Fibroblast of skin of back (primary cell): Measurements from ENCODE around the gene BBS9.

ENCODE experiments used
- DNase-seq: peaks from one replicate; pipeline ENCODE4 v3.0.0-alpha.2; 2013

The BBS9 gene

DNA sequence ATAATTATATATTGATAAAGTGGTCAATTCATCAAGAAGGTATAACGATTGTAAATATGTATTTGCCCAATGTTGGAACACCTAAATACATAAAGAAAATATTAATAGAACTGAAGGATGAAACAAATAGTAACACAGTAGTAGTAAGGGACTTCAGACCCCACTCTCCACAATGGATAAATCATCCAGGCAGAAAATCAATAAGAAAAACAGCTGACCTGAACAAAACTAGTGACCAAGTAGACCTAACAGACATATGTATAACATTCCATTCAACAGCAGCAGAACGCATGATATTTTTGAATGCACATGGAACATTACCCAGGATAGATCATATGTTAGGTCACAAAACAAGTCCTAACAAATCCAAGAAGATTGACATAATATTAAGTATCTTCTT lies 489.9 kb downstream of the BBS9 start:
- DNase-seq: no peak

DNA sequence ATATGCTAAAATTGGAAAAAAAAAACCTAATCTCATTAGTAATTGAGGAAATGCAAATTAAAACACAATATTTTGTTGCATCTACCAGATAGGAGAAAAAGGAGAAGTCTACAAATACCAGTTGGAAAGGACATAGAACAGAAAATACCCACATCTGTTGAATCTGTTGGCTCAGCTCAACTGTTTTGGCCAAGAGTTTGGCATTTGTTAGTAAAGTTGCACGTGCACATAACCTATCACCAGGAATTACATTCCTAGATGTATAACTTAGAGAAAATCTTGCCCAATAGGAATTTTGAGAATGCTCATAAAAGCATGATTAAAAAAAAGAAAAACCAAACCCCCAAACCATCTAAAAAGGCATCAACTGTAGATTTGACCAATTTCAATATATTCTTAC lies 493.9 kb downstream of the BBS9 start:
- no peak for DNase-seq

DNA sequence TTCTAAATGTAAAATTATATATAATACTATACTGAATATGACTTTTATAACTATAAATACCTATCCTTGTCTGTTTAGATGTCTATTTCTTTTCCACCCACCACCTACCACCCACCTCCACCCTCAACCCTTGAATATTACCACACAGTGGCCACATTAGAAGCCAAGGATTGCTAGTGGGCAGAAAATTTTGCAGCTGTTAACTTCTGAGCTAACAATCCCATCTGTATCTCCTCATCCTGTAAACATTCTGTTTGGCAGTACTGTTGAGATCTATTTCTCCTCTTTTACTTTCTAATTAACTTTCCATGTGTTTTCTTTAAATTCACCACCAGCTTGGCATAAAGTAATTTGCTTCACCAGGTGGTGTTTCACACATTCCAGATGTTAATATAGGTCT lies 494.9 kb downstream of the BBS9 start:
- DNase-seq: no peak

DNA sequence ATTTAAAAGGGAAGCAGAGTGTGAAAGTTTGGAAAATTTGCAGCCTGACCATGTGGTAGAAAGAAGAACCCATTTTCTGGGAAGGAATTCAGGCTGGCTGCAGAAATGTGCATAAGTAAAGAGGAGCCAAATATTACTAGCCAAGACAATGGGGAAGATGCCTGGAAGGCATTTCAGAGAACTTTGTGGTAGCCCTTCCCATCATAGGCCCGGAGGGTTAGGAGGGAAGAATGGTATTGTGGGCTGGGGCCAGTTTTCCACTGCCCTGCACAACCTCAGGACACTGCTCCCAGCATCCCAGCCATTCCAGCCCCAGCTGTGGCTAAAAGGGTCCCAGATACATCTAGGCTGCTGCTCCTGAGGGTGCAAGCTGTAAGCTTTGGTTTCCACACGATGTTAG lies 497.5 kb downstream of the BBS9 start:
- no peak for DNase-seq

DNA sequence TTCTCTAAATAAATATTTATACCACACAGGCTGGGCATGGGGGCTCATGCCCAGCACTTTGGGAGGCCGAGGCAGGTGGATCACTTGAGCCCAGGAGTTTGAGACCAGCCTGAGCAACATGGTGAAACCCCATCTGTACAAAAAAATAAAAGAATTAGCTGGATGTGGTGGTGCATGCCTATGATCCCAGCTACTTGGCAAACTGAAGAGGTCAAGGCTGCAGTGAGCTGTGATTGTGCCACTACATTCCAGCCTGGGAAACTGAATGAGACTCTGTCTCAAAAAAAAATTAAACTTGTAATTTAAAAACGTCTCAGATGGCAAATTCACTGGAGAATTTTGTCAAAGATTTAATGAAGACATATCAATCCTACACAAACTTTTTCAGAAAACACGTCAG lies 498.4 kb downstream of the BBS9 start:
- no peak for DNase-seq

DNA sequence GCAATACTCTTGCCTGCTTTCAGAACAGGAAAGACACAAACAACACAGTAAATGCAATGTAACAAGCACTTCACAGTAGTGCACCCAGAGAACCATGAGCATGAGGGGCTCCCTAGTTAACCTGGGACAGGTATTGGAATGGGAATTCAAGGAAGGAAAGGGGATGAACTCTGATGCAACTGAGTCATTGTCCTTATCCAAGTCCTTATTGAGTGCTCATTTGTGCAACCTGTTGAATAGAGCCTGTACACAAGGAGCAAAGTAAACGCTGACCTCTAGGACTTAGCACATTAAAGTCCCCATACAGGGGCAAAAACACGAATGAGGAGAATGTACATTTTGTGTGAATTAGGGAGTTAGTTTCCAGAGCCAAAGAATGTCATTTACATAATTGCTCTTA lies 499.5 kb downstream of the BBS9 start:
- no peak for DNase-seq

DNA sequence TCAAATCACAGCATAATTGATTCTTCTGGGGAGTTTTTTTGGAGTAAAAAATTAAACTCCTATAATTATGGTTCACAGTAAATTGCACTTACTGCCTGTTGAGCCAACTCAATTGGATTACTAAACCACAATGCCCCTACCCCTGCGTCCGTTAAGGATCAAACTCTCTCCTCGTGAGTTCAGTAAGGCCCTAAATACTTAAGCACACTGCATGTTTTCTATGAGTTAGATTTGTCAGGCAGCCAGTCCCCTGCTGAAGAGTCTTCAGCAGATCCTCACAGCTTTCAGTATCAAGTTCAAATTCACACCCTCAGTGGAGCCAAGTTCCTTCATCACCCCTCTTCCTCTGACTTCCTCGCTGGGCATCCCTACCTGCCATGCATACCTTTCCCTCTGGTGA lies 501.0 kb downstream of the BBS9 start:
- no peak for DNase-seq

DNA sequence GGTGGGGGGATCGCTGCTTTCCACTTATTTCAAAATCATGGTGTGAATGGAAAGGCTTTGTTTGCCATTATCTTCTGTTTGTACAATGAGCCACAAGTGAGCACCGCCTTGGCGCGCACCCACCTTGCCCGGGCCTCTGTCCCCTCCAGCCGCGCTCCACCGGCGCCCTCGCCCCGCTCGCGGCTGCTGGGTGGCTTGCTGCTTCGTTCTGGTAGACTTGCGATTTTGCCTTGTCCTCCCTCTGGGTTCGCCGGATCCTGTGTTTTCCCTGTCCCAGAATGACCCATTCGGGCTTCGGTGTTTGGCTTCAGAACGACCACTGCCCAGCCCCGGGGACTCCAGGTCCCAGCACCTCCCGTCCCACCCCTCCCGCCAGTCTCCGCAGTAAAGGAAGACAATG lies 503.0 kb downstream of the BBS9 start:
- no peak for DNase-seq

DNA sequence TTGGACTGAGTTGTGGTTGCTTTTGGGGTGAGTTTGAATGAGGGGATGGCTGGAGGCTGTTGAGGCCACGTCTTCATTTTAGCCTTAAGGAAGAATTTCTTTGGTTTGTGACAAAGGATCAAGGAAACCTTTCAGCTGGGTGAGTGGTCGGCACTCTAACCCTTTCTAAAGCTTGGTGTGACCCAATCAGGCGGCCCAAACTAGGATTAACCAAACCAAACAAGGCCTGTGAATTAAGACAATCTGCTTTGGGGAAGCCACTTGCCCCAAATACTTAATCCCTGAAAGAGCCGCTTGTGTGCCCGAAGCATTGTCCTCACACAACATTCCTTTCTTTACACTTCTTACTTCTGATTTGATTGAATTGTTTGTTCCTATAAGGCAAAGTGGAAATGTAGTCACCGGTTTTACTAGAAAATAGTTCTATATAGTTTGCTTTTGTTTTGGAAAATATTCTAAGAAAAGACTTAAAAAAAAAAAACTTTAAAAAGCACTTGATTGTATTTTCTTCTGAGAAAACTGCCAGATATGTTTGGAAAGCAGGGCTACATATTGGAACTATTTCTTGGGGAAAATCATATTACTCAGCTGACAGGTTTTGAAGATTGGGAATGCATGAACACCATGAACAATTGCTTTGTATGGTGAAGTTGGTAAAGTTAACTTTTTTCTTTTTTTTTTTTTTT lies 503.6 kb downstream of the BBS9 start:
- DNase-seq: no peak

DNA sequence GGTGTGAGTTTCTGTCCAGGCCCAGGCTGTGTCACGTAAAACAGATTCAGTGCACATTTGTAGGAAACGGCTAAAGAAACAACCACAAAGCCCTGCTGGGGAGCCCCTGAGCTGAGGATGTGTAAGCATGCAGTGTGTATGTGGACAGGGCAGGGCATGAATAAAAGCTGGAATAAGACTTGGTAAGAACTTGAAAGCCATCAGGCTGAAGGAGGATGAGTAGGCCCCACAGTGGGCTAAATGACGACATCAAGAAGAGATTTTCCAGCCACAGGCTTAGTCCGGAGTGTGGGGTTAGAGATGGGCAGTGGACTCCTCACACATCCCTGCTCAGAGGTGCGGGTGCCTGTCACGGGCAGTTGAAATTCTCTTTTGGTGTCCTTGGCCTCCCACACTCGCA lies 505.2 kb downstream of the BBS9 start:
- DNase-seq: no peak

DNA sequence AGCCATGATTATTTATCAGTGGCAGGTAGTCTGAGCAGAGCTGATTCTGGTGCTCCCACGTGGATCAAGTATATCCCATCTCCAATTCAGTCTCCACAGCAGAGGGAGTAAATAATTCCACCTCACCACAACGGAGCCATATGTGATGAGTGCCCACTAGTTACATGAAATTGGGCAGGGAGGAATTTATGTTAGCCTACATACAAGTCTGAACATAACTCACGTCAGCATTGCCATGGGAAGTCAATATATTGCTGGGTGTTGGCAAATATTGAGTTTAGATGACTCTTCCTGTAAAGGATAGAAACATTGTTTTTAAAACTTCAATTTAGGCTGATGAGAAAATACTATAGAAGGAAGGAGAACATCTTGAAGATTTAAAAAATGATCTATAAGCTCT lies 507.0 kb downstream of the BBS9 start:
- no peak for DNase-seq

DNA sequence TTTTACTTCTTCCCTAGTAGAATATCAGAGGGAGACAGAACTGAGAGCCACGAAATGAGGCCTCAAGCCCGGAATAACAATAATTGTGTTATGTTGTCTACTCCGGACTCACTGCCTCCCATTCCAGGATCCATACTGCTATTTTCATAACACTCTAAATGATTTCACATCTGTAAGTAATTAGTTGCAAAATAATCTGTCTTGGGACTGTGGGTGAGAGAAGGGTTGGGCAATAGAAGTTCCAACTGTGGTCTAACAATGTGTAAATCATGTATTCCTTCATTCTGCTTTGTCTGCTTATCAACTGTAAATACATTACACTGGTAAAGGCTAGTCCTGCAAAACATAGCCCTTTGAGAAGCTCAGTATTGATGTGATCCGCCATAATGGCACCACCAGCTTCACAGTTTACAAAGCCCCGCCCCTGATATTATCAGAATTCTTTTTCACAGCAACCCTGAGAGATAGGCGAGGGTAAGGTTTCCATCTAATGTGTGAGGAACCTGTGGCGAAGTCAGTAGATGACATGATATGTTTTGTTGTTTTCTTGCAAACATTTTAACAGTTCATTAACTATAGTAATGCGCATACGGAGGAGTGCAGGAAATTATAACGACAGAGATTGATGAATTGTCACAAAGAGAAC lies 510.3 kb downstream of the BBS9 start:
- DNase-seq: peak; percentile 11

DNA sequence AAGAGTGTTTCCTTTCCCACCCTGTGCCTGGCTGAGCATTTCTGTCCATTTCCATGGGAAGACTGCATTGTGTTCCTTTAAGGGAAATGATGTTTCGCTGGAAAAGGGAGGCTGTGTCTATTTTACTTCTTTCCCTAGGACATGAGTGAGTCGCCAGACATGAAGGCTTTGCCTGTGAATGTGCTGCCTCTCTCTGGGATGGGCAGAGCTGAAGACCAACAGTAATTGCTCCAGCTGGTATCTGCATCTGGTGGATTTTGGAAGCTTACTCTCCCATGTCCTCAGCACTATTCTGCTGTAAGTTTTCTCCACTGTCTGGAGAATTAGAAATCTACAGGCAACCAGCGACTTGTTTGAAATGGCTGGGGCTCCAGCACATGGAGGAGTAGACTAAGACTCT lies 511.4 kb downstream of the BBS9 start:
- DNase-seq: peak; percentile 31

DNA sequence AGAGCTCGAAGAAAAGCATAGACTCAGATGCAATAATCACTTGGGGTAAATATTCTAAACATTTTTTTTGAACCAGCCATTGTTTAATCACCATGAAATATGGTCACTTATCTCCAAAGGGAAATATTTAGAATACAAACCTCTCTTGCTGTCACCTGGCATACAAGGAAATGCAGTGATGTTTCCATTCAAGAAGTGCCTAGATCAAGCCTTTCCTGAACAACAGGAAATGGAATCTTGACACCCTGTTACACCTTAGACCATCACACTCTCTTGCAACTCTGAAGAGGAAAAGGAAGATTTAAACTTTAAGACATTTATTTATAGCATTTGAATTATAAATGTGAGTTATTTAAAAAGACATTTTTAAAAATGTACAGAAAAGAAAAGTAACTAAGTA lies 512.9 kb downstream of the BBS9 start:
- DNase-seq: no peak

DNA sequence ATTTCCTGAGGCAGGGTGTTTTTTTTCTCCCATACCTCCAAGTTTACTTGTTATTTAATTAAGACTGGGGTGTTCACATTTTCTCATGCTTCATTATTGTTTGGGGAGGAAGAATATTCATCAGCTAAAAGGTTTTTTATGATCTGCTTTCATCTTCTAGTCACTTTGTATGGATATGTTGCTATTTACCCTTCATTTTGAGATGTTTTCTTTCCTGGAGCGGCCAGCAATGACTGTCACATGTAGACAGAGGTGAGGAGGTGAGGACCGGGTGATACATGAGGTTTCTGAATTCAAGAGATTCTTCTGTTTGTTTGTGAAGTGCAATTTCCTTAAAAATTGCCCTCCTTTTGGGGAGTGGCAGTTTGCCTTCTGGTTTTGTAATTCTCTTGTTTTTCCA lies 514.2 kb downstream of the BBS9 start:
- no peak for DNase-seq

DNA sequence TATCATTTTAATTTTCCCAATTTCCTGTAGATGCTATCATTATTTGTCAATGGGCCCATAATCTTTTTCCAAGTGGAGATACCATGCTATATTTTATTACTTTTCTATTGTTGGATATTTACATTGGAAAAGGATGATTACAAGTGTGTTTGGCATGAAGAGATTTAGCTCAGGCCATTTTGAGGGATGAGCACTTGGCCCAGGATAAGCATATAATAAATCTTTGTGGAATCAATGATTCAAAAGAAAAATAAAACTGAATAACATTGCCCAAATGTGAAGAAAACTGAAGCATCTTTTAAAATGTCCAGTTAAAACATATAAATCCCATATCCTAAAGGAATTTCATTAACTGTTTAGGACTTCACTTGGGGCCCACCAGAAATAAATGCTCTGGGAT lies 515.1 kb downstream of the BBS9 start:
- peak; percentile 66 for DNase-seq

DNA sequence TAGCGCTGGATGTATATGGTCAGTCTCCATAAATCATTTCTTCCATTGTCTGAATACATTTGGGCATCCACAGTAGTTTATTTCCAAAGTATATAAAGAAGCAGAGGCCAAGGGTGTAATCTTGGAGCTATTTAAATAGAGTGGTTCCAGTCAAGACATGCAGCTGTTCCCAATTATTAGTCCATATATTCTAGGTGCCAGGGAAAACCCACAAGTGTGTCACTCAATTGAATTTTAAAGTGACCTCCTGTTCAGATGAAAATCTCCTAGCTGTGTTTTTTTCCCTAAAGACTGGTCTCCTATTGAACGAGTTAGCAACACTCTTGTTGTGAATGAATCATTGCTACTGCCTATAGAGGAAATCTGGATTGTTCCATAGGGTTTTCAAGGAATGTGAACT lies 515.7 kb downstream of the BBS9 start:
- DNase-seq: peak; percentile 67

DNA sequence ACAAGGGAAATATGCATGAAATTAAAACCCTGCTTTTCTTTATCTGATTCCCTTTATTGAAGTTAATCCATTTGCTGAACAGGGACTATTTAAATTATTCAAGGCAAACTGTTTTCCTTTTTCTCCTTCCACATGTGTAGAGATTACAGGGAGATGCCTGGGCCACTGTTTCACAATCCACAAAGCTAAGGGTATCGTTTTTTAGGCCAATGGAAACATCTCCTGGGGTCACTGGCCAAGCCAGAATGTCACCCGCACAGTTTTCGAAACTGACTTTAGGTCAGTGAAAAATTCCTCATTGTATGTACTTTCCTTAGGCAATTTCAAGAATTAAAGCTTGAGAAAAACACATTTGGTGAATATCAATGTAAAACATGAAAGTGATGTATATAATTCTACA lies 516.8 kb downstream of the BBS9 start:
- no peak for DNase-seq

DNA sequence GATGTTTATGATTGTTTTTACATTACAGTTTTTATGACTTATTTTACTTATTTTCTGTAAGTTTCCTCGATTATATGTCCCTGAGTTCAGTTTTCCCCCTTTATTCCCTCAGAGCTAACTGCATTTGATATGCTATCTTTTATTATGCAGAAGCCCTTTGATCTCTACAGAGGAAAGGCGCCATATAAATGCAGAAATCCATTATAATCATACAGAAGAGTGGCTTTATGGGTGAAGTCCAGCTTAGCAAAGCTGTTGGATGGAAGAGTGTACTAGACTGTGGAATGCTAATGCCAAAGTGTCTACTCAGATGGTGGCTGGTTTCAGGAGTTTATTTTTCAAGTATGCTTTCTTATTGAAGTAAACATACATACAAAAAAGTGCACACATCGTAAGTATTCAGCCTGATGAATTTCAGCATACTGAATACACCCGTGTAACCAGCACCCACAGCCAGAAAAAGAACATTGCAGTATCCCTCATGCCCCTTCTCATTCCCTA lies 517.6 kb downstream of the BBS9 start:
- DNase-seq: no peak

DNA sequence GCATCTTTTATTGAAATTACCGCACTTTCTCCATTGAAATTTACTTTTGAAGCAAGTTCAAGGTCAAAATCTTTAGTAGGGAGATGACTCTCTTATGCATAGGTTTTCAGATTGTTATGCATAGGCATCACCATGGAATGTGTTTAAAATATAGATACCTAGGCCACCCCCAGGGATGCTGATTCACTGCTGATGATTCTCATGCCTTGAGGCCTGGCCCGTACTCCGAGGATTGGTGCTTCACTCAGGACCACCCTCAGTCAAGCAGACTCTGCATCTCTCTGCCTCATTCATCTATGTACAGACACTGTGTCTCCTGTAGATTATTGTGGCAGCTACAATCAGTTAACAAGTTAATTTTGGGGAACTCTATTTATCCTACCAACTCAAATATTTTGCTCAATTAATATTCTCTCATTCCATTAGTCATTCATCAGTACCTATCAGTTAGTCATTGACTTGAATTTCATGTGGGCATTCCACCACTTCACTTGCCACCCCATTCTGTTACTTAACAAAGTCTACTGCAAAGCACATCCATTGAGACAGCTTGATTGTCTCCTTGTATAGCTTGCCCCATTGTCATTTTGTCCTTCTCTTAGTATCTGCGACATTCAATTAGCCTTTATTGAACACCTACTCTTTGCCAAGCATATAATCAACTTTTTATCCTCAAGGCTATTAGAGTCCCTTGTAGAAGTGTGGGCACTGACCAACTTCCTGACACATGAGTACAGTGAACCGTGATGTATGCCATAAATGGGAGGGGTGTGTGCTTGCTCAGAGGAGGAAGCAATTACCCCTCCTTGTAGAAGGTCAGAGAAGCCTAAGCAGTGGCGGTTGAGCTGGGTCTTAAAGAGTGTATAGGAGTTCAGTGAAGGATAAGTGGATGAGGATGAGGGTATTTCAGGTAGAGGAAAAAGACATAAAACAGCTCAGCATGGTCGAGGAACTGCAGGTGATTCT lies 520.4 kb downstream of the BBS9 start:
- peak; percentile 75 for DNase-seq

DNA sequence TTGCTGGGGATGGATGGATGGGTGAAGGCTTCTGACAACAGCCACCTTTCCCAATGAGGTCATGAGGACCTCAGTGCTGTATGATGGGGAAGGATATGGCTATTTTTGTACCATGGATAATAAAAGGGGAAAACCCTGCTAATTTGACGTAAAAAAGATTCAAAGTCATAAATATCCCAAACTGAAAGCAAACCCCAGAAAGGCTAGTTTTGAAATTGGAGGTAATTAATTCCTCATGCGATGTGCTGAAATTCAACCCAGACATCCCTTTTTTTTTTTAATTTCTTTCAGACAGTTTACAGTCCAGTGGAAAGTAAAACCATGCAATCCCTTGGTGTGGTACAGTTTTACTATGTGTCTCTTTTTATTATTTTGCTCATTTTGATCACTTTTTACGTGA lies 521.5 kb downstream of the BBS9 start:
- DNase-seq: no peak

DNA sequence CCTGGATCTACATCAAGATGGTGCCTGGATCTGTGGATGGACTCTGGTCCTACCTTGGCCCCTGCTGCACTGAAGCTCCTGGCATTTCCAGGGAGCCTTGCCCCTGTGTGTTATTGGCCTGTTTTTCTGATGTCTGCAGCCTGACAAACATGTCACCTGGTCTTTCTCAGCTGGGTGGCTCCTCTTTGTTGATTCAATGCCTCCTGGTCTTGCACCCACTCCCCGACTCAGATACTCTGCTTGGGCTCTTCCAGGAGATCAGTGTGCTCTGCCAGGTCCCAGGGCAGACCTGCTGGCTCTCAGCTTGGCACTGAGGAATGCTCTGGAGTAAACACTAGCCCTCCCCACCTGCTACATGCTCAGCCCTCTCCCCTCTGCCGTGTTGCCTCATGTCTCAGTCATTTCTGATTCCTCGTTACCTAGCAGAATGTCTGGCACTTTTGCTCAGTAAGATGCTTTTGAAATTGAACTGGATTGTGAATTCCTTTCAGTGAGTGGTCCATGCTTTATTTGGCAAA lies 522.7 kb downstream of the BBS9 start:
- no peak for DNase-seq

DNA sequence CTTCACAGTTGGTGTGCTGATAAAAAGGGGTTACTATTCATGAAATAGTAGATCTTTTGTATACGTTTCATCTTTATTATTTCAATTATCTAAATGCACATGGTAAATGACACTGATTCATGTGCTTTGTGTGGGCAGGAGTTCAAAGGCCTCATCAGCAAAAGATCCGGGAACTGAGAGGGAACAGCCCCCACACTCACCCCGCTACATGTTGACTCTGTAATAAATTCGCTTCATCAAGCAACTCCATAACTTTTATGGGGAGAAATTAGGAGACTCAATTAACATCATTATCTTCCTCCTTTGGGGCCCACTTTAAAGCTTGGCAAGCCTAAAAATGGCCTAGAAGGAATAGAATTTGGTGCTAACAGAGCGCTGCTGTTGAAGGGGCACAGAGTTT lies 525.3 kb downstream of the BBS9 start:
- no peak for DNase-seq
